Spleen (tissue), 11 donors: Measurements from ENCODE around the gene PTK7. TPM values are rescaled to one million over a fixed set of nuclear protein-coding genes. Genes with fewer than 3 reads are reported as not detected.

Source experiments
- DNase-seq: peaks from one replicate; pipeline ENCODE4 v3.0.0-alpha.2; 2020
- H3K27ac ChIP-seq, 8 donors: fragments of 200-600 bp; sonication (generic) in 7 of 8; 1 replicate in 4 of 8; 2 replicates in 4 of 8; pipeline versions ENCODE4 v1.5.0 to v1.8.0; 2016 to 2021; ENCODE audit warnings: inconsistent platforms in 4 of 8, mild to moderate bottlenecking in 4 of 8, moderate library complexity in 1 of 8
- H3K27me3 ChIP-seq, 7 donors: fragments of 200-600 bp; sonication (generic) in 6 of 7; replicated peaks in 1 of 7; 1 replicate in 4 of 7; 2 replicates in 3 of 7; pipeline versions ENCODE4 v1.5.0 to v1.8.0; 2016 to 2021; ENCODE audit warnings: inconsistent platforms in 3 of 7, mild to moderate bottlenecking in 1 of 7
- H3K36me3 ChIP-seq, 6 donors: fragments of 200-600 bp; sonication (generic) in 5 of 6; 1 replicate in 4 of 6; 2 replicates in 2 of 6; pipeline versions ENCODE4 v1.5.0 to v1.8.0; 2016 to 2021; ENCODE audit warnings: inconsistent platforms in 2 of 6
- H3K4me1 ChIP-seq, 6 donors: fragments of 200-600 bp; sonication (generic) in 5 of 6; 1 replicate in 3 of 6; 2 replicates in 3 of 6; pipeline versions ENCODE4 v1.5.0 to v1.8.0; 2016 to 2021; ENCODE audit warnings: inconsistent platforms in 3 of 6
- H3K4me3 ChIP-seq, 8 donors: fragments of 200-600 bp; sonication (generic) in 7 of 8; 1 replicate in 4 of 8; 2 replicates in 4 of 8; pipeline versions ENCODE4 v1.5.0 to v1.8.0; 2016 to 2021; ENCODE audit warnings: inconsistent platforms in 4 of 8, mild to moderate bottlenecking in 4 of 8, moderate library complexity in 2 of 8
- H3K9me3 ChIP-seq, 8 donors: fragments of 200-600 bp; sonication (generic) in 7 of 8; 1 replicate in 4 of 8; 2 replicates in 4 of 8; pipeline versions ENCODE4 v1.5.0 to v1.8.0; 2016 to 2021; ENCODE audit warnings: inconsistent platforms in 4 of 8
- POLR2A ChIP-seq, 3 donors: fragments of 450-650 bp; IDR thresholded peaks; one replicate each; pipeline ENCODE4 v1.5.1; 2017; ENCODE audit warnings: antibody characterized with exemption in 3 of 3, mild to moderate bottlenecking in 1 of 3
- POLR2AphosphoS5 ChIP-seq, 3 donors: sonication (generic); formaldehyde crosslinking; IDR thresholded peaks; one replicate each; pipeline ENCODE4 v1.5.1; 2017; ENCODE audit warnings: antibody characterized with exemption in 3 of 3
- WGBS, 5 donors: extraction: QIAGEN DNeasy Blood & Tissue Kit in 3 of 5; methylation state at CpG; one replicate each; pipeline versions ENCODE4 v1.1.5 to v1.1.7; 2013 to 2018; 5-methylcytosine and 5-hydroxymethylcytosine counted together
- intact Hi-C: fragments of 100-400 bp; cut with DNase I; formaldehyde crosslinking; loops from one replicate; pipeline ENCODE4 v1.15.0; 2023; ENCODE audit warnings: low total_unique reads
- polyA plus RNA-seq, 3 donors: library from polyadenylated mRNA; stranded (reverse); fragments of 200-250 nt; gene quantifications; one replicate each; pipeline ENCODE4 v1.2.1, GENCODE V29; 2013
- total RNA-seq, 7 donors: library from RNA; depleted of rRNA in 3 of 7; stranded (reverse); fragments of >200 nt in 3 of 7; fragmentation: NEBNext Ultra II Directional in 4 of 7; extraction: Animal tissue kit (Norgen Biotek cat#: 25700) in 4 of 7; gene quantifications; one replicate each; pipeline versions ENCODE4 v1.1.0 to v1.2.1, GENCODE V29; 2016 to 2021
- TF ChIP-seq, protein P1 (sequence below), 11 experiments: fragments of 200-600 bp in 7 of 11; fragments of 450-650 bp in 4 of 11; sonication (generic) in 4 of 11; IDR thresholded peaks in 8 of 11; conservative IDR thresholded peaks in 3 of 11; 1 replicate in 7 of 11; 2 replicates in 4 of 11; pipeline versions ENCODE4 v1.4.0 to v1.8.0; 2016 to 2021; ENCODE audit warnings: antibody characterized with exemption in 11 of 11, inconsistent platforms in 4 of 11, mild to moderate bottlenecking in 1 of 11
- donor health status: healthy with polysubstance abuse.
- donor health status: DM: no; HTN: no; CAD: no; lungs with moderate emphysema.
- donor health status: DM: no; HTN: no; CAD: no.
- donor health status: Bipolar disorder and iron deficiency.
- donor health status: healthy.
- donor health status: DM: no; HTN: no; CAD: no.
- donor health status: DM: yes; HTN: yes; CAD: no.

The PTK7 gene
- total and polyA plus RNA-seq, 10 donors, result 6.0 to 66.4 (median 25.9) TPM

- TF ChIP-seq POLR2A (IDR thresholded peaks at IDR 0.05) (no peak), POLR2AphosphoS5 (IDR thresholded peaks at IDR 0.05) (peak in 1 of 3 donors; percentile 9)
- H3K36me3 ChIP-seq, result peaks cover 0 to 84% (median 32%) of the 10 kb centered on the region in 6 donors
- no peaks in the 10 kb centered on the region for H3K4me1 ChIP-seq
- DNase-seq, result peak; percentile 54
- WGBS, 5 donors, result 96 to 99% (median 96%) methylated on average over 10 of the region's 10 CpGs
- H3K27me3 ChIP-seq, result no peaks in the 10 kb centered on the region
- H3K27ac ChIP-seq, result no peak overlapping the region
- no peaks in the 10 kb centered on the region for H3K9me3 ChIP-seq
- H3K4me3 ChIP-seq, result no peak overlapping the region
- intact Hi-C loops, result no loop called here
Observed at GRCh38 chr6:43205849-43206248, 129.7 kb downstream of the PTK7 start.

DNA sequence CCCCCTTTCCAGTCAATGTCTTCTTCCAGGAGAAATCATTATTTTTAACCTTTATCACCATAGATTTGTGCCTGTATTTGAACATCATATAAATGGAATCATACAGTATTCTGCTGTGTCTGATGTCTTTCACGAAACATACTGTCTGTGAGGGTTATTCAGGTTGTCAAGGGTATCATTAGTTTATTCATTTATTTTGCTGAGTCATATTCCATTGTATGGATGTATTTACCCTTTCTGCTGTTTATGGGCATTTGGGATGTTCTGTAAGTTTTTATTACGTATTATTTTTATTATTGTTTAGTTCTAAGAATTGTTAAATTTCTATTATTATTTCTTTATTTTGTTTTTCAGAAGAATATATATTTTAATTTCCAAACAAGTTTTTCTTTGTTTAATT is 131.2 kb downstream of the PTK7 start:
- H3K4me3 ChIP-seq, result no peak overlapping the region
- DNase-seq, result no peak
- H3K36me3 ChIP-seq, result peaks cover 0 to 70% (median 28%) of the 10 kb centered on the region in 6 donors
- no peak for TF ChIP-seq POLR2AphosphoS5 (IDR thresholded peaks at IDR 0.05)
- no peak for TF ChIP-seq POLR2A (IDR thresholded peaks at IDR 0.05)
- TF ChIP-seq, protein P1, sequence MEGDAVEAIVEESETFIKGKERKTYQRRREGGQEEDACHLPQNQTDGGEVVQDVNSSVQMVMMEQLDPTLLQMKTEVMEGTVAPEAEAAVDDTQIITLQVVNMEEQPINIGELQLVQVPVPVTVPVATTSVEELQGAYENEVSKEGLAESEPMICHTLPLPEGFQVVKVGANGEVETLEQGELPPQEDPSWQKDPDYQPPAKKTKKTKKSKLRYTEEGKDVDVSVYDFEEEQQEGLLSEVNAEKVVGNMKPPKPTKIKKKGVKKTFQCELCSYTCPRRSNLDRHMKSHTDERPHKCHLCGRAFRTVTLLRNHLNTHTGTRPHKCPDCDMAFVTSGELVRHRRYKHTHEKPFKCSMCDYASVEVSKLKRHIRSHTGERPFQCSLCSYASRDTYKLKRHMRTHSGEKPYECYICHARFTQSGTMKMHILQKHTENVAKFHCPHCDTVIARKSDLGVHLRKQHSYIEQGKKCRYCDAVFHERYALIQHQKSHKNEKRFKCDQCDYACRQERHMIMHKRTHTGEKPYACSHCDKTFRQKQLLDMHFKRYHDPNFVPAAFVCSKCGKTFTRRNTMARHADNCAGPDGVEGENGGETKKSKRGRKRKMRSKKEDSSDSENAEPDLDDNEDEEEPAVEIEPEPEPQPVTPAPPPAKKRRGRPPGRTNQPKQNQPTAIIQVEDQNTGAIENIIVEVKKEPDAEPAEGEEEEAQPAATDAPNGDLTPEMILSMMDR (IDR thresholded peaks at IDR 0.05 in 8 of 11, conservative IDR thresholded peaks at IDR 0.05 in 3 of 11), result no peak
- H3K4me1 ChIP-seq, result no peaks in the 10 kb centered on the region
- WGBS, 5 donors, result 91 to 100% (median 97%) methylated on average over 2 of the region's 2 CpGs
- H3K27me3 ChIP-seq, result no peaks in the 10 kb centered on the region
- no peaks in the 10 kb centered on the region for H3K9me3 ChIP-seq
- intact Hi-C loops, result no loop called here
- H3K27ac ChIP-seq, result no peak overlapping the region

Other genes starting within 250 kb of the PTK7 start
- gene RPL7L1, start 196.7 kb upstream of the PTK7 start, total RNA-seq, result 10 to 100 TPM; 63.4 to 92.4 (median 73.0) TPM
- 10 to 100 TPM; 27.6 to 63.0 (median 33.3) TPM for gene RPL7L1, start 196.7 kb upstream of the PTK7 start, polyA plus RNA-seq
- gene PTCRA, start 160.3 kb upstream of the PTK7 start, total RNA-seq, result 10 to 100 TPM in 1 of 7 donors, 1 to 10 TPM in 6; 3.2 to 15.5 (median 6.4) TPM
- gene PTCRA, start 160.3 kb upstream of the PTK7 start, polyA plus RNA-seq, result 1 to 10 TPM; 1.1 to 2.9 (median 2.1) TPM
- gene CNPY3, start 146.8 kb upstream of the PTK7 start, total RNA-seq, result 100 to 1,000 TPM in 5 of 7 donors, 10 to 100 TPM in 2; 82.2 to 115 (median 109) TPM
- gene CNPY3, start 146.8 kb upstream of the PTK7 start, polyA plus RNA-seq, result 100 to 1,000 TPM in 1 of 3 donors, 10 to 100 TPM in 2; 94.2 to 109 (median 97.9) TPM
- gene GNMT, start 115.6 kb upstream of the PTK7 start, total RNA-seq, result 1 to 10 TPM in 6 of 7 donors, under 1 TPM in 1; 0.68 to 3.0 (median 2.0) TPM
- 1 to 10 TPM; 1.2 to 2.3 (median 1.4) TPM for gene GNMT, start 115.6 kb upstream of the PTK7 start, polyA plus RNA-seq
- 10 to 100 TPM; 11.1 to 24.3 (median 19.8) TPM for gene PEX6, start 97.1 kb upstream of the PTK7 start, total RNA-seq
- gene PEX6, start 97.1 kb upstream of the PTK7 start, polyA plus RNA-seq, result 10 to 100 TPM; 12.7 to 25.5 (median 16.8) TPM
- 10 to 100 TPM; 23.6 to 40.2 (median 27.7) TPM for gene PPP2R5D, start 91.7 kb upstream of the PTK7 start, total RNA-seq
- 10 to 100 TPM; 15.3 to 18.1 (median 15.6) TPM for gene PPP2R5D, start 91.7 kb upstream of the PTK7 start, polyA plus RNA-seq
- gene MEA1, start 62.4 kb upstream of the PTK7 start, total RNA-seq, result 10 to 100 TPM; 33.3 to 51.4 (median 39.4) TPM
- gene MEA1, start 62.4 kb upstream of the PTK7 start, polyA plus RNA-seq, result 10 to 100 TPM; 79.2 to 89.4 (median 88.9) TPM
- gene KLHDC3, start 62.1 kb upstream of the PTK7 start, total RNA-seq, result 10 to 100 TPM; 37.3 to 89.2 (median 68.7) TPM
- 10 to 100 TPM; 53.0 to 83.2 (median 54.8) TPM for gene KLHDC3, start 62.1 kb upstream of the PTK7 start, polyA plus RNA-seq
- gene RRP36, start 54.7 kb upstream of the PTK7 start, total RNA-seq, result 10 to 100 TPM; 34.9 to 63.4 (median 43.8) TPM
- 10 to 100 TPM; 32.0 to 39.5 (median 32.3) TPM for gene RRP36, start 54.7 kb upstream of the PTK7 start, polyA plus RNA-seq
- 10 to 100 TPM; 11.8 to 23.1 (median 13.7) TPM for gene CUL7, start 22.5 kb upstream of the PTK7 start, total RNA-seq
- 1 to 10 TPM; 3.6 to 7.7 (median 4.9) TPM for gene CUL7, start 22.5 kb upstream of the PTK7 start, polyA plus RNA-seq
- 10 to 100 TPM; 11.0 to 43.4 (median 31.0) TPM for gene MRPL2, start 16.9 kb upstream of the PTK7 start, total RNA-seq
- 10 to 100 TPM; 47.9 to 53.9 (median 52.7) TPM for gene MRPL2, start 16.9 kb upstream of the PTK7 start, polyA plus RNA-seq
- gene KLC4, start 16.7 kb upstream of the PTK7 start, total RNA-seq, result 10 to 100 TPM; 19.6 to 27.0 (median 21.5) TPM
- gene KLC4, start 16.7 kb upstream of the PTK7 start, polyA plus RNA-seq, result 10 to 100 TPM; 13.2 to 20.0 (median 19.2) TPM
- 10 to 100 TPM; 23.5 to 45.6 (median 29.6) TPM for gene SRF, start 95.0 kb downstream of the PTK7 start, total RNA-seq
- 10 to 100 TPM; 11.6 to 25.3 (median 14.3) TPM for gene SRF, start 95.0 kb downstream of the PTK7 start, polyA plus RNA-seq
- gene CUL9, start 105.9 kb downstream of the PTK7 start, total RNA-seq, result 10 to 100 TPM; 54.0 to 81.5 (median 68.5) TPM
- gene CUL9, start 105.9 kb downstream of the PTK7 start, polyA plus RNA-seq, result 100 to 1,000 TPM in 2 of 3 donors, 10 to 100 TPM in 1; 50.4 to 145 (median 113) TPM
- 10 to 100 TPM; 33.2 to 94.8 (median 54.0) TPM for gene DNPH1, start 153.2 kb downstream of the PTK7 start, total RNA-seq
- 100 to 1,000 TPM; 126 to 201 (median 153) TPM for gene DNPH1, start 153.2 kb downstream of the PTK7 start, polyA plus RNA-seq
- under 1 TPM in 6 of 7 donors, not detected in 1; 0.07 to 0.32 (median 0.11) TPM for gene TTBK1, start 167.2 kb downstream of the PTK7 start, total RNA-seq
- gene TTBK1, start 167.2 kb downstream of the PTK7 start, polyA plus RNA-seq, result under 1 TPM; 0.05 to 0.19 (median 0.07) TPM
- not detected for gene SLC22A7, start 221.9 kb downstream of the PTK7 start, total RNA-seq
- gene SLC22A7, start 221.9 kb downstream of the PTK7 start, polyA plus RNA-seq, result not detected
- 10 to 100 TPM in 1 of 7 donors, 1 to 10 TPM in 6; 6.4 to 11.6 (median 7.1) TPM for gene CRIP3, start 232.5 kb downstream of the PTK7 start, total RNA-seq
- 10 to 100 TPM; 15.1 to 36.5 (median 35.8) TPM for gene CRIP3, start 232.5 kb downstream of the PTK7 start, polyA plus RNA-seq